Adrenal gland (tissue), 12 donors: Measurements from ENCODE around the gene STARD8. TPM values are rescaled to one million over a fixed set of nuclear protein-coding genes. Genes with fewer than 3 reads are reported as not detected.

ENCODE experiments used
- DNase-seq, 7 donors: peaks; one replicate each; pipeline ENCODE4 v3.0.0-alpha.2; 2019 to 2020
- H3K27ac ChIP-seq, 5 donors: fragments of 200-600 bp; sonication (generic) in 4 of 5; 1 replicate in 3 of 5; 2 replicates in 2 of 5; pipeline versions ENCODE4 v1.5.1 to v1.8.0; 2016 to 2020; ENCODE audit warnings: mild to moderate bottlenecking in 1 of 5
- H3K27me3 ChIP-seq: fragments of 200-600 bp; 2 replicates; pipeline ENCODE4 v1.8.0; 2021
- H3K36me3 ChIP-seq, 2 donors: fragments of 200-600 bp; replicated peaks in 1 of 2; 1 replicate in 1 of 2; 2 replicates in 1 of 2; pipeline versions ENCODE4 v1.5.1 to v1.8.0; 2018 to 2022
- H3K4me1 ChIP-seq, 2 donors: fragments of 200-600 bp; replicated peaks in 1 of 2; 1 replicate in 1 of 2; 2 replicates in 1 of 2; pipeline versions ENCODE4 v1.5.1 to v1.8.0; 2018 to 2021
- H3K4me3 ChIP-seq, 4 donors: fragments of 200-600 bp; sonication (generic) in 3 of 4; one replicate each; pipeline ENCODE4 v1.5.1; 2016 to 2018
- H3K9me3 ChIP-seq, 3 donors: fragments of 200-600 bp; sonication (generic) in 1 of 3; replicated peaks in 1 of 3; 1 replicate in 2 of 3; 2 replicates in 1 of 3; pipeline versions ENCODE4 v1.5.1 to v1.8.0; 2016 to 2021
- CTCF ChIP-seq, 6 experiments: fragments of 450-650 bp in 4 of 6; fragments of 200-600 bp in 2 of 6; sonication (generic) in 1 of 6; IDR thresholded peaks; 1 replicate in 5 of 6; 2 replicates in 1 of 6; pipeline versions ENCODE4 v1.5.1 to v1.8.0; 2016 to 2021; ENCODE audit warnings: antibody characterized with exemption in 6 of 6, mild to moderate bottlenecking in 2 of 6, moderate library complexity in 1 of 6
- POLR2A ChIP-seq, 2 donors: fragments of 450-650 bp; IDR thresholded peaks; one replicate each; pipeline ENCODE4 v1.6.1; 2017; ENCODE audit warnings: antibody characterized with exemption in 2 of 2, mild to moderate bottlenecking in 2 of 2, moderate library complexity in 1 of 2
- WGBS, 4 donors: extraction: QIAGEN DNeasy Blood & Tissue Kit in 2 of 4; methylation state at CpG; one replicate each; pipeline versions ENCODE4 v1.1.5 to v1.1.7; 2013 to 2017; 5-methylcytosine and 5-hydroxymethylcytosine counted together
- intact Hi-C, 2 donors: fragments of 100-400 bp; cut with DNase I; formaldehyde crosslinking; loops; one replicate each; pipeline versions ENCODE4 v1.14.1 to v1.15.0; 2022 to 2023
- polyA plus RNA-seq, 3 donors: library from polyadenylated mRNA; stranded (reverse); fragments of 200-250 nt in 2 of 3; fragments of 350-450 nt in 1 of 3; fragmentation: Illumina TruSeq in 1 of 3; extraction: RNeasy Lipid Tissue Mini Kit (QIAGEN cat#74804) in 1 of 3; gene quantifications; one replicate each; pipeline ENCODE4 v1.2.3, GENCODE V29; 2013 to 2014
- total RNA-seq, 9 donors: library from RNA; depleted of rRNA in 4 of 9; stranded (reverse); fragments of >200 nt in 4 of 9; fragments of 120-200 nt in 1 of 9; fragmentation: NEBNext Ultra II Directional in 1 of 9; extraction: Animal tissue kit (Norgen Biotek cat#: 25700) in 1 of 9; gene quantifications; one replicate each; pipeline versions ENCODE4 v1.1.0 to v1.2.4, GENCODE V29; 2013 to 2023
- donor health status: healthy with polysubstance abuse.
- donor health status: Bipolar disorder and iron deficiency.
- donor health status: DM: yes; HTN: yes; CAD: no.
- donor health status: DM: no; HTN: no; CAD: no.
- donor health status: DM: no; HTN: no; CAD: no.
- donor health status: DM: yes; HTN: yes; CAD: no.

Gene STARD8
- total and polyA plus RNA-seq, 12 donors, result 2.8 to 19.6 (median 10.1) TPM

GRCh38 chrX:68690936-68691501 is 43.6 kb downstream of the STARD8 start:
- H3K4me3 ChIP-seq, result no peak overlapping the region
- DNase-seq, result no peak
- intact Hi-C loops, result no loop called here
- no peaks in the 10 kb centered on the region for H3K4me1 ChIP-seq
- WGBS, 4 donors, result 82 to 100% (median 85%) methylated on average over 2 to 4 of the region's 4 CpGs
- TF ChIP-seq CTCF (IDR thresholded peaks at IDR 0.05) (no peak), POLR2A (IDR thresholded peaks at IDR 0.05) (no peak)
- H3K9me3 ChIP-seq, result no peaks in the 10 kb centered on the region
- H3K36me3 ChIP-seq, result no peaks in the 10 kb centered on the region
- H3K27me3 ChIP-seq, result no peaks in the 10 kb centered on the region
- H3K27ac ChIP-seq, result no peak overlapping the region

GRCh38 chrX:68691921-68692320 is 44.5 kb downstream of the STARD8 start:
- Histone ChIP-seq H3K9me3 (no peaks in the 10 kb centered on the region), H3K27ac (peak overlapping the region in 1 of 5 donors; percentile 34)

GRCh38 chrX:68692651-68693050 is 45.2 kb downstream of the STARD8 start:
- Histone ChIP-seq H3K4me1 (peaks cover 0 to 3% of the 10 kb centered on the region in 2 donors), H3K4me3 (no peak overlapping the region), H3K27me3 (no peaks in the 10 kb centered on the region), H3K27ac (peak overlapping the region in 1 of 5 donors; percentile 34), H3K9me3 (no peaks in the 10 kb centered on the region), H3K36me3 (no peaks in the 10 kb centered on the region)
- TF ChIP-seq CTCF (IDR thresholded peaks at IDR 0.05) (no peak), POLR2A (IDR thresholded peaks at IDR 0.05) (no peak)
- DNase-seq, result no peak
- 75 to 88% (median 78%) methylated on average over 1 of the region's 1 CpG; no CpG with 5 or more reads in 1 of the 4 donors for WGBS, 4 donors
- intact Hi-C loops, result no loop called here

More at GRCh38 chrX:68691921-68692320, 44.5 kb downstream of the STARD8 start:
- H3K36me3 ChIP-seq, result no peaks in the 10 kb centered on the region
- 86 to 100% (median 88%) methylated on average over 1 to 2 of the region's 2 CpGs for WGBS, 4 donors
- no peak overlapping the region for H3K4me3 ChIP-seq
- no peaks in the 10 kb centered on the region for H3K4me1 ChIP-seq
- no peaks in the 10 kb centered on the region for H3K27me3 ChIP-seq
- no peak for DNase-seq
- intact Hi-C loops, result no loop called here
- TF ChIP-seq POLR2A (IDR thresholded peaks at IDR 0.05) (no peak), CTCF (IDR thresholded peaks at IDR 0.05) (no peak)

GRCh38 chrX:68693481-68694434 is 46.3 kb downstream of the STARD8 start:
- intact Hi-C loops, result no loop called here
- Histone ChIP-seq H3K9me3 (no peaks in the 10 kb centered on the region), H3K36me3 (no peaks in the 10 kb centered on the region), H3K4me3 (peak overlapping the region in 2 of 4 donors; percentile 40 to 53), H3K27ac (peak overlapping the region in 4 of 5 donors; percentile 37 to 84 (median 54)), H3K4me1 (peaks cover 0 to 3% of the 10 kb centered on the region in 2 donors), H3K27me3 (no peaks in the 10 kb centered on the region)
- DNase-seq, result peak; percentile 68 to 85 (median 79)
- TF ChIP-seq CTCF (IDR thresholded peaks at IDR 0.05) (no peak), POLR2A (IDR thresholded peaks at IDR 0.05) (peak; percentile 55 to 65)
- WGBS, 4 donors, result 1 to 47% (median 31%) methylated on average over 4 to 81 of the region's 81 CpGs
